GM18505 (cell line): ENCODE measurements around the gene GTF2F1.
"Not testable (repeated sequence)": the region's sequence is repeated elsewhere in the genome, so short reads cannot be mapped to it uniquely, and the experiment has no call there.

Experiments
- ATAC-seq: cut with Tn5 transposase; IDR thresholded peaks from one replicate; pipeline ENCODE4 v1.9.1; 2021; ENCODE audit not compliant: unreplicated experiment
- POLR2A ChIP-seq: IDR thresholded peaks from 4 replicates; pipeline ENCODE4 v1.6.1; 2011; ENCODE audit warnings: borderline replicate concordance; ENCODE audit not compliant: insufficient read depth, insufficient read length; ENCODE audit errors: extremely low read depth

The GTF2F1 gene

DNA sequence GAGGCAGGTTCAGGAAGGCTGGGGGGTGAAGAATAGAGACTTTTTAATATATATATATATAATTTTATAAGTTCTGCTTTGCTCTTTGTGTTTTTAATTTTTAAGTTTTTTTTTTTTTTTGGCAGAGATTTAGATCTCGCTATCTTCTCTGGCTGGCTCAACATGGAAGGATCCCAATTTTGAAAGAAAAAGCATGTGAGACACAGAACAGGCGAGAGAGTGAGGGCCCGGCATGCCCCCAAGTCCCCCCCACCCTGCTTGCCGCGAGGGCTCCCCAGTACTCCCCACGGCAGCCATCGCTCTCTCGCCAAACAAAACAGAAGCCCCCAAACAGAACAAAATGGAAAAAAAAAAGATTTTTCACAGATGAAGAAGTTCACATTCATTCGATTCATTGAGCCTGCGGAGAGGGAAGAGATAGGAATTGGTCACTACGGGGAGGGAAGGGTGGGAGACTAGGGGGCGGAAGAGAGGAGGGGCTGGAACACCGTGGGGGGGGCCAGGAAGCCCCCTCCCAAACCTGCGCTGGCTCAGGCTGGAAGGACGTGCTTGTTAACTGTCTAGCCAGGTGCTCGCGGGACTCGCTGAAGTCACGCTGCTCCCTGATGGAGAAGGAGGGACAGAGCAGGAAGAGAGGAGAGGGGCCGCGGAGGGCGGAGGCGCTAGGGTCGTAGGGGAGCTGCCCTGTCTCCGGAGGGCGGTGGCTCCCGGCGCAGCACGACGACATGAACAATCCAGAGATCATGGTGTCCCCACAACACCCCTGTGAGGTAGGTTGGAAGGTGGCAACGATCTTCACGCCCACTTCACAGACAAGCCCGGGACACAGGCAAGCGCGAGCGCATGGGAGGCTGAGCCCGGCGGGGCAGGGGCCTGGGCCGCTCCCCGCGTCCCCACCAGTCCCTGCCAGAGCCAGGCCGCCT lies 21.0 kb upstream of the GTF2F1 start:
- ATAC-seq: no peak
- no peak for TF ChIP-seq POLR2A

DNA sequence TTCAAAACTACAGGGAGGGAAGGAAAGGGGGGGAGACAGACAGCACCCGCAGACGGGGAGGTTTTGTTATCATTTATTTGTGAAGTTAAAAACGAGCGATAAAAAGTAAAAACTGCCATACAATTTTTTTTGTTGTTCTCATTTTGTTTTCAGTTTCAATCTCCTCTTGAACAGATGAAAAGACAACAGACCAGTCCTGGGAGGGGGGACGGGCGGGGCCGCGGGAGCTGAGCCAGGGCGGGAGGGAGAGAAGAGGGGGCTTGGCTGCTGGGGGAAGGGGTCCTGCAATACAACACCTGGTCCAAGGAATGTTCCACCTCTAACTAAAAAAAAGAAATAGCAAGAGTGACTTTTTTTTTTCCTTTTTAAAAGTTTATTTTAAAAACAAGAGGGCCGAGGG lies 20.3 kb upstream of the GTF2F1 start:
- no peak for TF ChIP-seq POLR2A
- ATAC-seq: no peak

DNA sequence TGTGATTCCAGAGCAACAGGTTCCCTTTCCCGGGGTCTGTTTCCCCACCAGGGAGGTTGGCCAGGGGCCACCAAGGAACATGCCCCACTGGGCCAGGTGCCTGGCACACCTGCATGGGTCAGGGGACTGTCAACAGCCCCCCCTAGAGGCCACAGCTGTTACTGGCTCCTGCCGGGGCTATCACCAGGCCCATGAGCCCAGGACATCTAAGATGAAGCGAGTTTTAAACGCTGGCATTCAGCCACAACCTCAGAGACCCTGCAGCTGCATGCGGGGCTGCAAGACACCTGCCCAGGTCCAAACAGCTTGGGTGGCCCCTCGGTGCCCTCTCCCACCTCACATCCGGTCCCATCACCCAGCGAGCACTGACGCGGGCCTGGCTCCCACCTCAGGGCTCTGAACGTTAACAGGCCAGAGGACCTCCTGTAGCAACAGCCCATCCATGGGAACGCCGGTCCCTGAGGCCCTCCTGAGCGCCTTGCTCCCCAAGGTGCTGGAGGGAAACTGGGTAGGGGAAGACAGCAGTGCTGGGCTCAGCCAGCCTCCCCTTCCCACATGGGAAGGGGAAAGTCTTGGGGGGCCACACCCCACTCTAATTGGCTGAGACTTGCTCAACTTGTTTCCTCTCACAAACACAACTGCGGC lies 19.6 kb upstream of the GTF2F1 start:
- peak; percentile 13 for TF ChIP-seq POLR2A
- ATAC-seq: no peak

DNA sequence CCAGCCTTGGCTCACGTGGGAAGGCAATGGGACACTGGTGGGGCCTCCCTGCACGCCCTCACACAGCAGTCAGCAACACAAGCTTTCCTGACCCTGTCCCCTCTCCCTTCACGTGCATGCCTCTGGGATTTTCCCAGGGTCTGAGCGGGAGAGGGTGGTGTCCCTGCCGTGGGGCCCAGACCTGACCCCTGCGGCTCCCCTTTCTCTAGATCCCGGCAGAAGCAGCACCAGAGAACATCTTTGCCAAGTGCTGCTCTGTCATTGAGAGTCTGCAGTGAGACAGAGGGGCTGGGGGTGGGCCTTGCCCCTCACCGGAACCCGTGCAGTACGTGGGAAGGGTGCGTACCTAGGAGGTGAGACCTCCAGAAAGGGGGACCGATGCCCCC lies 19.1 kb upstream of the GTF2F1 start:
- TF ChIP-seq POLR2A: no peak
- no peak for ATAC-seq

DNA sequence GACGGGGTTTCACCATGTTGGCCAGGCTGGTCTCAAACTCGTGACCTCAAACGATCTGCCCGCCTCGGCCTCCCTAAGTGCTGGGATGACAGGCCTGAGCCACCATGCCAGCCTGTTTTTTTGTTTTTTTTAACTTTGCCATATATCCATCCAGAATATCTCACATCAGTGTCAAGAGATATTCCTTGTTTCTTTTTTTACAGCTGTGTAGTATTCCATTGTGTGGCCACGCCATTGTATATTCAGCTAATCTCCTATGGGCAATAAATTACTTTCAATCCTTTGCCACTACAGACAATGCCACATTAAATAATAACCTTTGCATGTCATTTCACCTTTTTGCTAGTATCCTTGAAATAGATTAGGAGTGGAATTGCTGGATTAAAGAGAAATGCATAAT lies 16.4 kb upstream of the GTF2F1 start:
- no peak for TF ChIP-seq POLR2A
- ATAC-seq: no peak

DNA sequence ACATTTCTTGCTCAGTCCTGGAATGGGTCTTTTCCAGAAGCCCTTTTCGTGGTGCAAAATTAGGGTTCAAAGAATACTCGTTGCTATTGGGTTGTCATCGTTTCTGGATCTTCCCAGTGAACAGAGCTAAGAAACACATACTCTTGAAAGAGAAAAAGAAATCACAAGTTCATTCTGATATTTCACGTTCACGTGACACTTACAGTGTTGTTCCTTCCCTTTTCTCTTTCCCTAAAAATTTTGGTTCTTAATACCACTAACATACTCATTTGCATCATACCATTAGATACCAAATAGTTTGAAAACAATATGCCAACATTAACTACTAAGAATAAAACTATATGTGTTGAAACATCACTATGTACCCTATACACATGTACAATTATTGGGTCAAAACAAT lies 13.4 kb upstream of the GTF2F1 start:
- no peak for TF ChIP-seq POLR2A

DNA sequence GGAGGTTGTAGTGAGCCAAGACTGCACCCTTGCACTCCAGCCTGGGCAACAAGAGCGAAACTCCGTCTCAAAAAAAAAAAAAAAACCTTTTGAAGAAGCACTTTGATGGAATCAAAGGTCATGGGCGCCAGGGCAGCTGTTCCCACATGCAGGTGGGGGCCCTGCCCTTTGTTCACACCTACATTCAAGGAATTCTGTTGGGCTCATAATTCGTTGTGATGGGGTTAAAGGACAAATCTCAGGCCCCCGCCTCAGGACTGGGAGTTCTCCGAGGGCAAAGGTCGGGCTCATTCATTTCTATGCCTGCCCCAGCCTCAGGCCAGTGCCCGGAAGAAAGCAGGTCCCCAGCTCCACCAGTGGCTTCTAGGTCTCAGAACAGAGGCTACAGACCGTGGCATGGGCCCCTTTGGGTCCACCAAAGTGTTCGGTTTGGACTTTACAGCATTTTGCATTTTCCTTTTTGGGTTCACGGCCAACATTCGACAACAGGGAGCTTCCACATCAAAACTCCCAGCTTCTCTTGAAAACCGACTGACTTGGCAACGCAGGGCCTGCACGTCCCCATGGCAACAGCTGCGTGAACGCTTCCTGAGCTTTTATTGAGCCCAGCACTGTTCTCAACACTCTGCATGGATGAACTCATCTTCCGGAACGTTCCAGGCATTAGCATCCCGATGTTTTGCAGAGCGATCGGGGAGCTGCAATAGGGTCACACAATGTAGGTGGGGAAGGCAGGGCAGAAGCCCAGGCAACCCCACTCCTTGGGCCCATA lies 10.1 kb upstream of the GTF2F1 start:
- TF ChIP-seq POLR2A: no peak
- ATAC-seq: no peak

More for the DNA sequence above, 13.4 kb upstream of the GTF2F1 start:
- ATAC-seq: no peak

DNA sequence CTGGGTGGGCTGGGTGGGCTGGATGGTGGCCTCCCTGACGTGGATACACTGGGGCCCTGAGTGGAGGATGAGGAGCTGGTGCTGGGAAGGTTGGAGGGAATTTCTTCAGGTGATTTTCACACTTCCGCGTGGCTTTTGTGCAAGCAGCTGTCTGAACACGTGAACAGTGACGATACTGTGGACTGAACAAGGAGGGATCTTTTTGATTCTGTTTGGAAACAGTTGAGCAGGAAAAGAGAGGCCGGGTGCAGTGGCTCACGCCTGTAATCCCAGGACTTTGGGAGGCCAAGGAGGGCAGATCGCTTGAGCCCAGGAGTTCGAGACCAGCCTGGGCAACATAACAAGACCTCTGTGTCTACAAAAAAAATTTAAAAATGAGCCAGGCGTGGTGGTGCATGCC lies 9.1 kb upstream of the GTF2F1 start:
- ATAC-seq: no peak
- TF ChIP-seq POLR2A: no peak

DNA sequence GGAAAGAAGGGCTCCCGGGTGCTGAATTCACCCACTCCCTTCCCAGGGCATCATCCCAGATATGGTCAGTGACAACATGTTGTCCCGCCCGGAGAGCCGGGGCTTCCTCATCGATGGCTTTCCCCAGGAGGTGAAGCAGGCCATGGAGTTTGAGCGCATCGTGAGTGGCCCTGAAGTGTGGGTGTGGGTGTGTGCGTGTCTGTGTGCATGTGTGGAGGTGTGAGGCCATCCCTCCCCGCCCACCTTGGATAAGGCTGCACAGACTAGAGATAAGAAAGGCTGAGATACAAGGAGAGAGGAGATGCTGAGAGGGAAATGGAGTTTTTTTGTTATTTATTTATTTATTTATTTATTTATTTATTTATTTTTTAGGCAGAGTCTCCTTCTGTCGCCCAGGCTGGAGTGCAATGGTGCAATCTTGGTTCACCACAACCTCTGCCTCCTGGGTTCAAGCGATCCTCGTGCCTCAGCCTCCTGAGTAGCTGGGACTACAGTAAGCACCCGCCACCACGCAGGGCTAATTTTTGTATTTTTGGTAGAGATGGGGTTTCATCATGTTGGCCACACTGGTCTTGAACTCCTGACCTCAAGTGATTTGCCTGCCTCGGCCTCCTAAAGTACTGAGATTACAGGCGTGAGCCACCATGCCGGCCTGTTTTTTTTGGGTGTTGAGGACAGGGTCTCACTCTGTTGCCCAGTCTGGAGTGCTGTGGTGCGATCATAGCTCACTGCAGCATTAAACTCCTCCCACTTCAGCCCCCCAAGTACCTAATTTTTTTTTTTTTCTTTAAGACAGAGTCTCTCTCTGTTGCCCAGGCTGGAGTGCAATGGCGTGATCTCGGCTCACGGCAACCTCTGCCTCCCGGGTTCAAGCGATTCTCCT lies 7.3 kb upstream of the GTF2F1 start:
- ATAC-seq: not testable (repeated sequence)

DNA sequence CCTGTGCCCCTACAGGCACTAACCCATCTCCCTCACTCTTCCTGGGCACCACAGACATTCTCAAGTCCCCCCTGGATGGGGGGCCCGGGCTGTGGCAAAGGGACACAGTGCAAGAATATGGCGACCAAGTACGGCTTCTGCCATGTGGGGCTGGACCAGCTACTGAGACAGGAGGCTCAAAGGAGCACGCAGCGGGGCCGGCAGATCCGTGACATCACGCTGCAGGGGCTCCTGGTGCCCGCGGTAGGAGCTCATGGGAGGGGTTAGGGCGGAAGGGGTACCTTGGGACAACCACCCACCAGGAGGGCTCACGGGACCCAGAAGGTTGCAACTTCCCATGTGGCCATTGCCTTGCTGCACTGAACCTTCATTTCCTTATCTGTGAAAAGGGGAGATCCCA lies 3.3 kb upstream of the GTF2F1 start:
- ATAC-seq: no peak
- no peak for TF ChIP-seq POLR2A

DNA sequence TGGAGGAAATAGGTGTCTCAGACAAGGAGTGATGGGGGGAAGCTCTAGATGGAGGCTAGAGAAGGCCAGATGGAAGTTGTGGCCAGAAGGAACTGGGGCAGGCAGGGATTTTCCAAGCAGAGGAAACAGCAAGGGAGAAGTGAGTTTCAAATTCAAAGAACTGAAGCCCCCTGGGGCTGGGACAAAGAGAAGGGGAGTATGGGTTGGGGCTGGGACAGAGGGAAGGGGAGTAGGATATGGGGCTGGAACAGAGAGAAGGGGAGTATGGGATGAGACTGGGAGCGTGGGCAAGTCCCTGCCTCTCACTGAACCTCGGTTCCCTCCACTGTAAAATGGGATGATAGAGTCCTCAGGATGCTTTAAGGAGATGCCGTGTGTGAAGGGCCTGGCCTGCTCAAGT lies 1.9 kb upstream of the GTF2F1 start:
- ATAC-seq: no peak

DNA sequence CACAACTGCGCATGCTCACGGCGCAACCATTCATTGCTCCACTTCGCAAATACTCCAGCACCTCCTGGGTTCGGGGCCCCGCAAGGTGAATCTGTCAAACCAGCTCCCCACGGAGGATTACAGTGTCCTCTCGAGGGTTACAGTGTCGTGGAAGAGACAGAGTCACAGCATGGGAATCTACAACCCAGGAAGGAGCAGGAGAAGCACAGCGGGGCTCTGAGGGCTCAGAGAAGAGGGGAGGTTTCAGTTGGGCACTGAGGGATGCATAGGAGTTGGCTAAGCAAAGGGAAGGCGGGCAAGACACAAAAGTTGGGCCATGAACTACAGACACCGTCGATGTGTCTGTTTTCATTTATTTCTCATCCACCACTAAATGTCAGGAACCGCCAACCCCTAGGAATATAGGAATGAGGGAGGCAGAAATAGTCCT lies 1.0 kb upstream of the GTF2F1 start:
- peak; percentile 30 for ATAC-seq
- TF ChIP-seq POLR2A: no peak

More for the DNA sequence above, 1.9 kb upstream of the GTF2F1 start:
- no peak for TF ChIP-seq POLR2A
